Lung (tissue), 12 donors: ENCODE measurements around the gene ADAMTS3. TPM values are rescaled to one million over a fixed set of nuclear protein-coding genes. Genes with fewer than 3 reads are reported as not detected.

Experiments
- ATAC-seq: fragments of 200-7000 bp; cut with Tn5 transposase; one replicate; pipeline ENCODE4 v1.9.1; 2020; ENCODE audit warnings: moderate number of reproducible peaks; ENCODE audit not compliant: insufficient read depth, low FRiP score
- DNase-seq, 3 donors: peaks; one replicate each; pipeline ENCODE4 v3.0.0-alpha.2; 2013 to 2017
- H3K27ac ChIP-seq, 2 donors: one replicate each; pipeline ENCODE4 v1.5.1; 2013; ENCODE audit warnings: mild to moderate bottlenecking in 2 of 2, moderate library complexity in 2 of 2, control low read depth in 1 of 2, inconsistent platforms in 1 of 2, low read depth in 1 of 2, low read length in 1 of 2
- H3K27me3 ChIP-seq, 3 donors: one replicate each; pipeline ENCODE4 v1.5.1; 2013; ENCODE audit warnings: low read length in 2 of 3; ENCODE audit not compliant: control insufficient read depth in 3 of 3, insufficient read depth in 3 of 3
- H3K36me3 ChIP-seq, 4 donors: one replicate each; pipeline ENCODE4 v1.5.1; 2013; ENCODE audit warnings: low read length in 4 of 4, mild to moderate bottlenecking in 1 of 4, moderate library complexity in 1 of 4; ENCODE audit not compliant: control insufficient read depth in 4 of 4, insufficient read depth in 4 of 4
- H3K4me1 ChIP-seq, 5 donors: one replicate each; pipeline ENCODE4 v1.5.1; 2013; ENCODE audit warnings: low read length in 5 of 5, mild to moderate bottlenecking in 2 of 5, moderate library complexity in 1 of 5; ENCODE audit not compliant: control insufficient read depth in 5 of 5, insufficient read depth in 5 of 5
- H3K4me3 ChIP-seq: one replicate; pipeline ENCODE4 v1.5.1; 2013; ENCODE audit warnings: mild to moderate bottlenecking, control low read depth, moderate library complexity
- H3K9ac ChIP-seq, 2 donors: one replicate each; pipeline ENCODE4 v1.5.1; 2013; ENCODE audit warnings: low read length in 2 of 2, control low read depth in 1 of 2; ENCODE audit not compliant: insufficient read depth in 1 of 2
- H3K9me3 ChIP-seq, 4 donors: one replicate each; pipeline ENCODE4 v1.5.1; 2013; ENCODE audit warnings: low read length in 3 of 4, mild to moderate bottlenecking in 1 of 4, moderate library complexity in 1 of 4; ENCODE audit not compliant: control insufficient read depth in 4 of 4, insufficient read depth in 3 of 4
- WGBS, 2 donors: extraction: QIAGEN DNeasy Blood & Tissue Kit; methylation state at CpG; one replicate each; pipeline ENCODE4 v1.1.7; 2013; 5-methylcytosine and 5-hydroxymethylcytosine counted together
- polyA plus RNA-seq, 2 donors: library from polyadenylated mRNA; stranded (reverse); fragments of 200-250 nt; gene quantifications; one replicate each; pipeline ENCODE4 v1.2.1, GENCODE V29; 2013
- total RNA-seq, 2 donors: library from RNA; depleted of rRNA in 1 of 2; stranded (reverse); fragments of >200 nt in 1 of 2; gene quantifications; one replicate each; pipeline ENCODE4 v1.2.1, GENCODE V29; 2014 to 2021
- TF ChIP-seq, protein P1 (sequence below): IDR thresholded peaks from 2 replicates; pipeline ENCODE4 v1.5.1; 2012; ENCODE audit warnings: mild to moderate bottlenecking; ENCODE audit errors: control extremely low read depth, extremely low read depth
- donor health status: control.
- donor health status: control.
- donor health status: Bipolar disorder and iron deficiency.
- donor health status: healthy.
- donor health status: DM: yes; HTN: yes; CAD: no.

ADAMTS3 gene
- total and polyA plus RNA-seq, 4 donors: 1.1 to 12.9 (median 2.1) TPM

DNA sequence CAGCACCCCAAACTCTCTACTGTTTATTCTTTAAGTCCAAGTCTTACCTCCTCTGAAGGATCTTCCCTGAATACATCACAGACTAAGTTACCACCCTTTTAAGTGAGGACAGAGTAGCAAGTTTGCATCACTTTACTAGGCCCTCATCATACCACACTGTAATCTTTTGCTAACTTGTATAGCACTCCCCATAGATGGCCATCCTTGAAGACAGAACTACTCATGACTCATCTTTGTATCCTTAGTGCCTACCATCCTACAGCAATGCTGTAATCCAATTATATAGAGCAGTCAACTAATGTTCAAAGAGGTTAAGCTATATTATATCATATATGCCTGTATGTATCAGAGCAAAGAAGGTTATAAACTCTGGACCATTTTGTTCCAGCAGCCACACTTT lies 101.4 kb downstream of the ADAMTS3 start:
- Histone ChIP-seq H3K4me3 (no peak overlapping the region), H3K9me3 (no peaks in the 10 kb centered on the region), H3K27me3 (no peaks in the 10 kb centered on the region), H3K36me3 (no peaks in the 10 kb centered on the region), H3K4me1 (no peaks in the 10 kb centered on the region), H3K9ac (no peak overlapping the region), H3K27ac (no peak overlapping the region)
- ATAC-seq (no peak), DNase-seq (no peak)
- TF ChIP-seq, protein P1, sequence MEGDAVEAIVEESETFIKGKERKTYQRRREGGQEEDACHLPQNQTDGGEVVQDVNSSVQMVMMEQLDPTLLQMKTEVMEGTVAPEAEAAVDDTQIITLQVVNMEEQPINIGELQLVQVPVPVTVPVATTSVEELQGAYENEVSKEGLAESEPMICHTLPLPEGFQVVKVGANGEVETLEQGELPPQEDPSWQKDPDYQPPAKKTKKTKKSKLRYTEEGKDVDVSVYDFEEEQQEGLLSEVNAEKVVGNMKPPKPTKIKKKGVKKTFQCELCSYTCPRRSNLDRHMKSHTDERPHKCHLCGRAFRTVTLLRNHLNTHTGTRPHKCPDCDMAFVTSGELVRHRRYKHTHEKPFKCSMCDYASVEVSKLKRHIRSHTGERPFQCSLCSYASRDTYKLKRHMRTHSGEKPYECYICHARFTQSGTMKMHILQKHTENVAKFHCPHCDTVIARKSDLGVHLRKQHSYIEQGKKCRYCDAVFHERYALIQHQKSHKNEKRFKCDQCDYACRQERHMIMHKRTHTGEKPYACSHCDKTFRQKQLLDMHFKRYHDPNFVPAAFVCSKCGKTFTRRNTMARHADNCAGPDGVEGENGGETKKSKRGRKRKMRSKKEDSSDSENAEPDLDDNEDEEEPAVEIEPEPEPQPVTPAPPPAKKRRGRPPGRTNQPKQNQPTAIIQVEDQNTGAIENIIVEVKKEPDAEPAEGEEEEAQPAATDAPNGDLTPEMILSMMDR: no peak

DNA sequence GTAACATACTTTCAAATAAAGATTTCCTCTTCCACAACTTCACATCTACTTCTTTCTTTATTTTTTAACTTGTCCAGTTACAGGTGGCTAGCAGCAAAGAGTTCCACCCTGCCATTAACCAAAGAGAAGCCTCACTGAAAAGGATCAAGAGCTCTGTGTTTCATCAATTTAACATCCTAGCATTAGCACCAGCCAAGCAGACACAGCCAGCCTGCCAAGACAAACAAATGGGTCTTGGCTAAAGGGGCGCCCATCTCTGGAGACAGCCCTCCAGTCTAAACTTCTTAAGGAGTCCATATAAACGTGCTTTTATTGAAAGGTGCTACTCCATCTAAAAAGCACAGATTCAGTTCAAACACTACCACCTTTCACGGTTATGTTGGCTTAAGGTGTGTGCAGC lies 105.3 kb downstream of the ADAMTS3 start:
- 63 to 81% methylated on average over 3 of the region's 3 CpGs for WGBS, 2 donors
- peak in 1 of 3 donors; percentile 13 for DNase-seq
- Histone ChIP-seq H3K27me3 (no peaks in the 10 kb centered on the region), H3K4me3 (no peak overlapping the region), H3K9me3 (no peaks in the 10 kb centered on the region), H3K9ac (no peak overlapping the region), H3K36me3 (no peaks in the 10 kb centered on the region), H3K4me1 (no peaks in the 10 kb centered on the region), H3K27ac (no peak overlapping the region)
- TF ChIP-seq, protein P1: no peak
- no peak for ATAC-seq

DNA sequence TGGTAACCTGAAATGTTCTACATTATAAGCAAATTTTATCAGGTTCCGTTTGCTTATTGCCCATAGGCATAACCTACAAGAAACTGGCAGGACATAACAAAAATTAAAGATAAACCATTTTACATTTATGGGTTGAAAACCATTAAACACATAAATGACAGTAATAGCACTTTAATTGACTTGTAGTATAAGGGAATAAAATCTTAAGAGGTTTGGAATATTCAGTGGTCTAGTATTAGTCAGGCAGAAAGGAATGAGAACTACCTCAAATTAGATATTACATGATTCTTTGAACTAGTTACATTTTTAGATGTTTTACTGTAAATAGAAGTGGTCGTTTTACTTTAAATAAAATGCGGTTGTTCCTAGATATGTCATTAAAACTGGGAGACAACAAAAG lies 111.9 kb downstream of the ADAMTS3 start:
- DNase-seq (no peak), ATAC-seq (no peak)
- no peaks in the 10 kb centered on the region for H3K9me3 ChIP-seq
- H3K27ac ChIP-seq: no peak overlapping the region
- no peaks in the 10 kb centered on the region for H3K4me1 ChIP-seq
- no peak overlapping the region for H3K4me3 ChIP-seq
- WGBS, 2 donors: 84 to 93% methylated on average over 3 of the region's 3 CpGs
- TF ChIP-seq, protein P1: no peak
- H3K27me3 ChIP-seq: no peaks in the 10 kb centered on the region
- no peaks in the 10 kb centered on the region for H3K36me3 ChIP-seq
- H3K9ac ChIP-seq: no peak overlapping the region

DNA sequence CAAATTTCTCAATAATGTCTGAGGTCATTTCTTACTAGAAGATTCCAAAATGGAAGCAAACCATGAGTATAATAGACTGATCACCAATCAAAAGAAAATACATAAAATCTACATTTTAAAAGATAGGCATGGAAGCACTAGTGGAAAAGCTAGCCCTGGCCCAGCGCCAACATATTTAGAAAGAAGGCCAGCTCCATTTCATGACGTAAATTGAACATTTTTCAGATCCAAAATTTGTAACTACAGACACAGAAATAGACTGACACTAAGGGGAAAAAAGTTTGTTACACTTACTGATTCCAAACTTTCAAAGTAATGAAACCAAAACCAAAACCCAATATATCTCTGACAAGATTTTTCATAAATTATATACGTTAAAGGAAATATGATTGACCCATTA lies 117.7 kb downstream of the ADAMTS3 start:
- DNase-seq: peak; percentile 19 to 44 (median 28)
- Histone ChIP-seq H3K9me3 (no peaks in the 10 kb centered on the region), H3K27me3 (no peaks in the 10 kb centered on the region), H3K36me3 (no peaks in the 10 kb centered on the region), H3K27ac (no peak overlapping the region), H3K4me3 (no peak overlapping the region), H3K4me1 (no peaks in the 10 kb centered on the region), H3K9ac (no peak overlapping the region)
- TF ChIP-seq, protein P1: no peak
- 73 to 82% methylated on average over 3 of the region's 3 CpGs for WGBS, 2 donors
- no peak for ATAC-seq
